IMR-90 (cell line): ENCODE measurements around the gene HIRA.

Source experiments
- BHLHE40 ChIP-seq: fragments of 150-350 bp; IDR thresholded peaks from 2 replicates; pipeline ENCODE4 v1.6.1; 2016; ENCODE audit warnings: mild to moderate bottlenecking, low read depth, low read length
- CTCF ChIP-seq: conservative IDR thresholded peaks from 2 replicates; pipeline ENCODE4 v1.5.1; 2012; ENCODE audit warnings: mild to moderate bottlenecking, low read depth, low read length, improper control_type of control experiment
- ELK1 ChIP-seq: fragments of 150-350 bp; IDR thresholded peaks from 2 replicates; pipeline ENCODE4 v1.6.1; 2016; ENCODE audit warnings: low read depth, mild to moderate bottlenecking, low read length, moderate library complexity, borderline replicate concordance
- MAFK ChIP-seq: IDR thresholded peaks from 2 replicates; pipeline ENCODE4 v1.6.1; 2012; ENCODE audit warnings: low read depth, low read length, improper control_type of control experiment
- MAZ ChIP-seq: IDR thresholded peaks from 2 replicates; pipeline ENCODE4 v1.6.1; 2012; ENCODE audit warnings: low read depth, mild to moderate bottlenecking, low read length, improper control_type of control experiment, moderate library complexity, borderline replicate concordance
- NFE2L2 ChIP-seq: fragments of 150-350 bp; IDR thresholded peaks from 2 replicates; pipeline ENCODE4 v1.6.1; 2016; ENCODE audit warnings: low read depth, mild to moderate bottlenecking, low read length
- POLR2A ChIP-seq: IDR thresholded peaks from 2 replicates; pipeline ENCODE4 v1.6.1; 2012; ENCODE audit warnings: mild to moderate bottlenecking, low read depth, low read length
- RAD21 ChIP-seq: IDR thresholded peaks from 2 replicates; pipeline ENCODE4 v1.6.1; 2012; ENCODE audit warnings: low read length, improper control_type of control experiment
- RFX5 ChIP-seq: IDR thresholded peaks from 2 replicates; pipeline ENCODE4 v1.8.0; 2012; ENCODE audit warnings: low read depth, mild to moderate bottlenecking, low read length, moderate library complexity
- USF2 ChIP-seq: fragments of 150-350 bp; IDR thresholded peaks from 2 replicates; pipeline ENCODE4 v1.6.1; 2017; ENCODE audit warnings: mild to moderate bottlenecking, antibody characterized with exemption, low read length, low read depth

GRCh38 chr22:19450363-19451175 lies 19.0 kb upstream of the HIRA start:
- no peak for TF ChIP-seq POLR2A
- TF ChIP-seq MAZ: no peak
- no peak for TF ChIP-seq CTCF
- no peak for TF ChIP-seq NFE2L2
- no peak for TF ChIP-seq ELK1
- TF ChIP-seq USF2: no peak
- TF ChIP-seq MAFK: no peak
- no peak for TF ChIP-seq RAD21
- TF ChIP-seq BHLHE40: no peak
- no peak for TF ChIP-seq RFX5
